GM21526 (cell line): ENCODE results near the gene IL2RA.

Experiments
- ATAC-seq: cut with Tn5 transposase; IDR thresholded peaks from one replicate; pipeline ENCODE4 v1.9.1; 2021; ENCODE audit warnings: moderate library complexity; ENCODE audit not compliant: unreplicated experiment, low FRiP score

IL2RA gene

DNA sequence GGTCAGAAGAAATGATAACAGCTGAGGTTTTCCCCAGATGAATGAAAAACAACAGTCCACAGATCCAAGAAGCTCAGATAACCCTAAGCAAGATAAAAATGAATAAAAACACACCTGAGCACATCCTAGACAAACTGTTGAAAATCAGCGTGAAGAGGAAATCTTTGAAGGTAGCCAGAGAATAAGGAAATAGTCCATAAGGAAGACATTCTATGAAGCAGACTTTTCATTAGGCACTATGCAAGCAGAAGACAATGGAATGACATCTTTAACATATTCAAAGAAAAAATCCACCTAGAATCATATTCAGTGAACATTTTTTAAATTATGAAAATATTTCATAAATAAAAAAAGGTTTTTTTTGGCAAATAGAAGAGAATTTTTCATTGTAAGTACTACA, 69.8 kb downstream of the IL2RA start:
- no peak for ATAC-seq

DNA sequence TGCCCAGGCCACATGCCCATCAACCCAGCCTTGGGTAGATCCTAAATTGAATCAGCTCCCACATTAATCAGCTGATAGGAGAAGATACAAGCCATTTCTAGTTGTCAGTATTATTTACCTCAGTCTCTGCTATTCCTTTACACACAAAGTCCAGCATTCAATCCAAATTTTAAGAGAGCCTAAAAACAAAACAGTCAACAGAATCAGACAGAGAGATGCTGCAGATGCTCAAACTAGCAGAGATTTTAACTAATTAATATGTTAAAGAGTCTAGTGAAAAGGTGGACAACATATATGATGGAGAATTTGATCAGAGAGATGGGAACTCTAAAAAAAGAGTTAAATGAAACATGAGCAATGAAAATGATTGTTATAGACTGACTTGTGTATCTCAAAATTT, 70.5 kb downstream of the IL2RA start:
- no peak for ATAC-seq

DNA sequence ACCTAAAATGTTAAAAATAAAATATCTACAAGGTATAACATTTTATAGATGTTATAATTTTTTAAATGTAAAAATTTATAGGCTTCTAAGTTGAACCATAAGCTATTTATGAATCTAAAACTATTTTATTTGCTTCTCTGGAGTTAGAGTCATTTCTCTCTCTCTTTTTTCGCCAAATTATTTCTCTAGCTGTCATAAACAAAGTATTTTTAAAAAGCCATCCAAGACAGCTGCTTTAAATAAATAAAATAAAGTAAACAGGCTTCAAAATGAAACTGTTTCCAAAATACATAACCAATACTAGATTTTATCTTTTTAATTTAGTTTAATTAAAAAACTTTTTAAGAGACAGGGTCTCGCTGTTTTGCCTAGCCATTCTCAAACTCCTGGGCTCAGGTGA, 72.4 kb downstream of the IL2RA start:
- no peak for ATAC-seq

- no peak for ATAC-seq
Measured at GRCh38 chr10:5988336-5988920, 73.7 kb downstream of the IL2RA start.

DNA sequence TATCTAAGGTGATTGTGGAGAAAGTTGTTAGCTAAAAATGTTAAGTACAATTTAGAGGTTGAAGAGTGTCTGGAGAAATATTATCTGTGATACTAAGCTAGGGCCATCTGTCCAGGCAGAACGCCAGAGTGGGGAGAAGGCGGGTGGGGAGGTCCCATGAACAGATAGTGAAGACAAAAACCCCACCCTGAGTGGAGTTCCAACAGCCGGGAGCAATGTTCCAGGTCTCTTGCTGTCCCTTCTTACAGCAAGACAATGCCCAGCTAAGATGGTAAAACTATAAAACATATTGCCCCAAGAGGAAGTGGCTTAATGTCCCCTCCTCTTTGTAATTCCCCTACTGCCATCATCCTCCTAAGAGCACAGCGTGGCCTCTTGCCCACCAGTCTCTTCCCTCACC, 74.4 kb downstream of the IL2RA start:
- no peak for ATAC-seq

DNA sequence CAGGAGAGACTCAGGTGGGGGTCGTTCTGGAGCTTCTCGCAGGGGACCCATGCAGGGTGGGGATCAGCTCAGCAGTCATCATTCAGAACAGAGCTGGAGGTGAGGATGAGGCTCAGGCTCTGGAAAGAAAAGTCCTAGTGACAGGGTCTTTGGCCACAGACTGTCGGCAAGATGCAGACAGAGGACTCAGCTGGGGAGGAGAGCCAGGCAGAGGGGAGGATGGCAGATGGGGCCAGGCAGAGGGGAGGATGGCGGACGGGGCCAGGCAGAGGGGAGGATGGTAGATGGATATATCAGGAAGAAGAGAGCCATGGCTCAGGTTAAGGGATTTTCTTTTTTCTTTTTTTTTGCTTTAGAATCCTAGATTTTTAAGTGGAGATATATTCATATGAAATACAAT, 77.1 kb downstream of the IL2RA start:
- ATAC-seq: no peak

GRCh38 chr10:5983774-5984173, 78.4 kb downstream of the IL2RA start:
- ATAC-seq: no peak

- no peak for ATAC-seq
Measured at GRCh38 chr10:5981529-5981928, 80.6 kb downstream of the IL2RA start.

DNA sequence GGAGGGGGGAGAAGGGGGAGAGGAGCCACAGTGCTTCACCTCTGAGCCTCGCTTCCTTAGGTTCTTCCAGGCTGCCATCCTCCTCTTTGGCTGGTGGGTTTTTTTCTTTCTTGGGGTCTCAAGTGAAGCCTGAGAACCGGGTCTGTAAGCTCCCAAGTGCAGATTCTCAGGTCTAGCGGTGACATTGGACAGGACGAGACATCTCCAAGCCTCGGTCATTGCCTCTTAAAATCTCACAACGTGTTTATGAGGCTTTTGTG, 84.0 kb downstream of the IL2RA start:
- no peak for ATAC-seq

DNA sequence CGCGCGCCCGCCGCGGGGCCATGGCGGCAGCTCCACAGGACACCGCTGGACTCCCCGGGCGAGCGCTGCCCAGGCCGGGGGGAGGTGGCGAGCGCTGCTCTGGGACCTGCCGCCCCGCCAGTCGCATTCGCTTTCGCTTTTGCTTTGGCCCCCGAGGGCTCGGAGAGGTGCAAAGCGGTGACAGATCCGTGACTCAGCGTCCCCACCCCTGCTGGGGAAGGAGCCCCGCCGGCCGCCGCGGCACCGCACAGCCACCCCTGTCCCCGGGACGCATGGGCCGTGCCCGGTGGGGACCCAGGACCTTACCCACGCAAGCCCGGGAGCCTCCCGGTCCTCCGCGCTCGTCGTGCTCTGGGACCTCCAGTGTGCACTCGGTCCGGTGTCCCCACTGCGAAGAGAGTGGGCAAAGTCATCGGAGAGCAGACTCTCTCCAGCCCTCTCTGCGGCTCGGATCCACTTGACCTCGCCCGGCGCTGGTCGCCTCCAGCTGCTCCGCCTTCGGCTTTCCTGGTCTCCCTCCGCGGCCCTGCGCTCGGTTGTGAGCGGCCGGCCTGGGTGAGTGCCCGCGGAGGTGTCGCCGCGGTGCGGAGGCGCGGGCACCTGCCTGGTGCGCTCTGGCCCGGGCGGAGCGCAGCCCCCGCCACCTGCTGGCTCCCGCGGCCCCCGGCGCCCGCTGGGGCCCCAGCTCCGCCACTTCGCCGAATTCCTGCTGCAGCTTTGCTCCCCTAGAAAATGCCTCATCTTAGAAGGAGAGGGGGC, 84.5 kb downstream of the IL2RA start, which contains the start of gene IL15RA:
Gene IL15RA, minus strand, starts transcription at position 73 of the 759 bp plus-strand sequence. Its CDS starts 51 bp downstream, at position 22.
- ATAC-seq: peak; percentile 58

GRCh38 chr10:5976512-5977470, 85.4 kb downstream of the IL2RA start:
- ATAC-seq: peak; percentile 17

DNA sequence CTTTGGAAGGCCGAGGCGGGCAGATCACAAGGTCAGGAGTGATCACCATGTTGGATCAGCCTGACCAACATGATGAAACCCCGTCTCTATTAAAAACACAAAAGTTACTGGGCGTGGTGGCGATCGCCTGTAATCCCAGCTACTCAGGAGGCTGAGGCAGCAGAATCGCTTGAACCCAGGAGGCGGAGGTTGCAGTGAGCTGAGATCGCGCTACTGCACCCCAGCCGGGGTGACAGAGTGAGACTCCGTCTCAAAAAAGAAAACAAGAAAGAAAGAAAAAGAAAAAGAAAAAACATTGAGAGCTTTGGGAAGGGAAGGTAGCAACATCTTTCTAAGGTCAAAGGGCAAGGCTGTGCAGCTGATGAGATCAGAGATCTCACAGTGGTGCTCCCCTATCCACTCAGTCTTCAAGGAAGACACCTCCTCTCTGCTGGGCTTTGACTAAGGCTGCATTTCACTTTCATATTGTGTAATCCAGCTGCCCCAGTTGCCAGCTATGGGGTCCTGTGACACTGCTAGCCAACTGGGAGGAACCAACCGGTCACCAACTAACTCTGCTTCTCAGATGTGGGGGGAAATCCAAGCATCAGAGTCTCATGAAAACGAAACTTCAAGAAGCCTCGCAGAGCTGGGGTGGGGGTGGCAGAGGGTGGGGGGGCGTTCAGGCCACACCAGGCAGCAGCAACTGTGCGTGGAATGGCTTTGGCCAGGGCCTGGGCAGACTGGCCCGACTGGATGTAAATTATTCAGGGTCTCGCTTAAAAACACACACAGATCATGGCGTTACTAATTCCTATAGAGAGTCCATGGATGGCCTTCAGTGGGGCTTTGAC, 86.3 kb downstream of the IL2RA start:
- peak; percentile 51 for ATAC-seq

DNA sequence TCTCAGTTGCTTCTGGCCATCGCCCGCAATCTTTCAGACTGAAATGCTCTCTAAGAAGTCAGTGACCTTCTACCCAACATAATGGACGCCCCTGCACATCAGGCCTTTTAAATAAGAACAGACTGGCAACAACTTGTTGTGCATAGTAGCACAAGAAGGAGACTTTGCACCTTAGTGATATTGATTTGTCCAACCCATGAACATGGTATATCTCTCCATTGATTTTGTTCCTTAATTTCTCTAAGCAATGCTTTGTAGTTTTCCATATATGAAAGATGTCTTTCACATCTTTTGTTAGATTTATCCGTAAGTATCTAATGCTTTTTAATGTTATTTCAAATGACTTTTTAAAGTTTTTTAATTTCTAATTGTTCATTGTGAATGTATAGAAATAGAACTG, 89.1 kb downstream of the IL2RA start:
- ATAC-seq: no peak

DNA sequence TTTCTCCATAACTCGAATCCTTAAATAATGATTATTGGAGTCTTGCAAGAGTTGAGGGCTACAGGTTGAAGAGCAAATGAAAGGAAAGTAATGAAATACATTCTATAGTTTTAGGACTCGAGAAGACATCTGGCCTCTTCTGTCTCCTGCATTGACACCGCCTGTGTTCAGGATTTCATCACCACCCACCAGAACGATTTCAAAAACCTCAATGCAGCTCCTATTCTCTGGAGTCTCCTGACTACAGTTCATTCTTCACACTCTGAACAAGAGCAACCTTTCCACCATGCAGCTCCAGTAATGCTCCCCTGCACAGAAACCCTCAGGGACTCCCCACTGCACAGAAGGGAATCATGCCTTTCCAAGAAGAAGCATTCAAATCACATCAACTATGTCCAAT, 90.3 kb downstream of the IL2RA start:
- no peak for ATAC-seq

- ATAC-seq: peak; percentile 42
Measured at GRCh38 chr10:5971315-5971832, 90.8 kb downstream of the IL2RA start.

- ATAC-seq: no peak
Measured at GRCh38 chr10:5970527-5970926, 91.6 kb downstream of the IL2RA start.

GRCh38 chr10:5970066-5970465, 92.1 kb downstream of the IL2RA start:
- no peak for ATAC-seq

GRCh38 chr10:5968681-5969453, 93.3 kb downstream of the IL2RA start:
- no peak for ATAC-seq

DNA sequence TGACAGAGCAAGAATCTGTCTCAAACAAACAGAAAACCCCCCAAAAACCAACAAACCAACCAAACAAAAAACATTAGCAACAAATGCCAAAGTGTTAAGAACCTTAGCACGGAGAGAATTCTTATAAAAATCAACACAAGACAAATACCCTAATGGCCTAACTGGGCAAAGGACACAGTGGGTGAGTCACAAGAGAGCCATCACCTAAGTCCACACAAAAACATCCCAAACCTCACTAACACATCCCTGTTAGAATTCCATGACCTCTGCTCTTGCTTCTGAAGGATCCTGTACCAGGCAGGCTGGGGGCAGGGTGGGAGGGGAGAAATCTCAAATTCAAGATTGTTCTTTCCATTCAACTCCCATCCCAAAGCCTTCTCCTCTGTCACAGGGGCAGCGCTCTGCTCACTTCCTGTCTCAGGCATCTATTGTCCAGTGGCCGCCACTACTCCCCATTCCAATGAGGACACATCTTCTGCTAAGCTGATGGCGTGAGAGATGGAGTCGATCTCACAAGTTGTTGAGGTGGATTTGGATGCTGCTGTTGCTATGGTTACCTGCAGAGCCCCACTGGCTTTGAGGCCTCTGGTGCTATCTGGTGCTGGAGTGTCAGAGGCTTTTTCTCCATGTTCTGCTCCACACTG, 94.0 kb downstream of the IL2RA start:
- ATAC-seq: no peak
